Measurements from ENCODE around the gene EBP. TPM values are rescaled to one million over a fixed set of nuclear protein-coding genes. Genes with fewer than 3 reads are reported as not detected.
A peak's percentile ranks its signal among the peaks of the same experiment; 100 is the strongest.

The EBP gene
- total and polyA plus RNA-seq, 9 of the 15 experiments (the other 6 are each of a cell fraction or from before 2014, with no cell fraction given): 228 to 987 (median 274) TPM

DNA sequence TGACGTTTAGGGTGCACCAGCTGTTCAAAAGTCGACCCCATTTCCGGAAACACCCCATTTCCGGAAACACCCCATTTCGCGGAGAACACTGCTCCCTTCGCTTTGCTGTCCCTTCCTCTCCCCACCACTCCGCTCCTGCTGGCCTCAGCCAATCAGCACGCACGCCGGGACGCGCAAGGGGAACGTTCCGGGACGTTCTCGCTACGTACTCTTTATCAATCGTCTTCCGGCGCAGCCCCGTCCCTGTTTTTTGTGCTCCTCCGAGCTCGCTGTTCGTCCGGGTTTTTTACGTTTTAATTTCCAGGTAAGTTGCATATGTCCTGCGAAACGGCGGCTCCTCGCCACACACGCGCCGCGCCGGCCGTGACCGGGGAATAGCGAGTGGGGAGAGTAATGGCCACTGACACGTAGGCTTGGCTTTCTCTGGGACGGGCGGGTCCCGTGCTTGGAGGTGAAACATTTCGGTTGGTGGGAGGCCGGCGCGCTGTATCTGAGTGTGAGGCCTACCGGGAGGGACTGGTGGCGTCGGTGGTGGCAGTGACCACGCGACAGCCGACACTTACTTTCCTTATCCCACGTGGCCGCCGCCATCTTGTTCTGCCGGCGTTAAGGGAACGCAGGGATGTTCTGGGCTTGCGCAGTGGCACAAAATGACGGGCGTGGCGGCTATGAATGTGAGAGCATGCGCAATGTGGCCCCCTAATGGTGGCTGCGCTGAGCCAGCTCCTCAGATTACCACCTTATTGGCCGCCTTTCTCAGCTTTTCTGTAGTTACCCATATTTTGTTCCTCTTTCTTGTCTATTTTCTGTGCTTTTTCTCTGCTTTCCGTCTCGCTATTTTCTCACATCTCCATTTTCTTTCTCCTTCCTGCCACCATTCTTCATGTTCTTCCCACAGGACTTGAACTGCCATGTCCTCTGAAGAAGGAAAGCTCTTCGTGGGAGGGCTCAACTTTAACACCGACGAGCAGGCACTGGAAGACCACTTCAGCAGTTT is 53.0 kb downstream of the EBP start, which contains the start of gene RBM3 (continued):
- no peak for TF ChIP-seq PRMT5 (CRISPR knock-in tag; IDR thresholded peaks at IDR 0.05)
- no peak for TF ChIP-seq SMC3 (conservative IDR thresholded peaks at IDR 0.05; ENCODE audit: insufficient read depth, low read depth, low read length)
- peak; percentile 83 for TF ChIP-seq ZFX (CRISPR knock-in tag; IDR thresholded peaks at IDR 0.05)
- TF ChIP-seq NR1H2 (CRISPR knock-in tag; IDR thresholded peaks at IDR 0.05): no peak
- TF ChIP-seq, protein P1, sequence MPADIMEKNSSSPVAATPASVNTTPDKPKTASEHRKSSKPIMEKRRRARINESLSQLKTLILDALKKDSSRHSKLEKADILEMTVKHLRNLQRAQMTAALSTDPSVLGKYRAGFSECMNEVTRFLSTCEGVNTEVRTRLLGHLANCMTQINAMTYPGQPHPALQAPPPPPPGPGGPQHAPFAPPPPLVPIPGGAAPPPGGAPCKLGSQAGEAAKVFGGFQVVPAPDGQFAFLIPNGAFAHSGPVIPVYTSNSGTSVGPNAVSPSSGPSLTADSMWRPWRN (IDR thresholded peaks at IDR 0.05; ENCODE audit: low read depth): 0 out of 2 replicates have a peak, but pooled peaks have one; percentile 24
- TF ChIP-seq KDM2B (CRISPR knock-in tag; IDR thresholded peaks at IDR 0.05): no peak
- TF ChIP-seq HIVEP1 (CRISPR knock-in tag; IDR thresholded peaks at IDR 0.05): no peak
- TF ChIP-seq, protein P2, sequence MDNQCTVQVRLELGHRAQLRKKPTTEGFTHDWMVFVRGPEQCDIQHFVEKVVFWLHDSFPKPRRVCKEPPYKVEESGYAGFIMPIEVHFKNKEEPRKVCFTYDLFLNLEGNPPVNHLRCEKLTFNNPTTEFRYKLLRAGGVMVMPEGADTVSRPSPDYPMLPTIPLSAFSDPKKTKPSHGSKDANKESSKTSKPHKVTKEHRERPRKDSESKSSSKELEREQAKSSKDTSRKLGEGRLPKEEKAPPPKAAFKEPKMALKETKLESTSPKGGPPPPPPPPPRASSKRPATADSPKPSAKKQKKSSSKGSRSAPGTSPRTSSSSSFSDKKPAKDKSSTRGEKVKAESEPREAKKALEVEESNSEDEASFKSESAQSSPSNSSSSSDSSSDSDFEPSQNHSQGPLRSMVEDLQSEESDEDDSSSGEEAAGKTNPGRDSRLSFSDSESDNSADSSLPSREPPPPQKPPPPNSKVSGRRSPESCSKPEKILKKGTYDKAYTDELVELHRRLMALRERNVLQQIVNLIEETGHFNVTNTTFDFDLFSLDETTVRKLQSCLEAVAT (IDR thresholded peaks at IDR 0.05): peak; percentile 19 to 40; a peak in 1 of 4 replicates
- TF ChIP-seq CBX1 (IDR thresholded peaks at IDR 0.05; ENCODE audit: low read depth): no peak
- TF ChIP-seq ZNF785 (CRISPR knock-in tag; IDR thresholded peaks at IDR 0.05): no peak
- TF ChIP-seq, protein P3, sequence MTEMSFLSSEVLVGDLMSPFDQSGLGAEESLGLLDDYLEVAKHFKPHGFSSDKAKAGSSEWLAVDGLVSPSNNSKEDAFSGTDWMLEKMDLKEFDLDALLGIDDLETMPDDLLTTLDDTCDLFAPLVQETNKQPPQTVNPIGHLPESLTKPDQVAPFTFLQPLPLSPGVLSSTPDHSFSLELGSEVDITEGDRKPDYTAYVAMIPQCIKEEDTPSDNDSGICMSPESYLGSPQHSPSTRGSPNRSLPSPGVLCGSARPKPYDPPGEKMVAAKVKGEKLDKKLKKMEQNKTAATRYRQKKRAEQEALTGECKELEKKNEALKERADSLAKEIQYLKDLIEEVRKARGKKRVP (CRISPR knock-in tag; IDR thresholded peaks at IDR 0.05): no peak
- peak; percentile 61 for TF ChIP-seq TEAD4 (IDR thresholded peaks at IDR 0.05; ENCODE audit: low read length)
- no peak for TF ChIP-seq TEAD4 (CRISPR knock-in tag; IDR thresholded peaks at IDR 0.05; ENCODE audit: borderline replicate concordance)
- no peak for TF ChIP-seq ZNF707 (CRISPR knock-in tag; conservative IDR thresholded peaks at IDR 0.05)
- TF ChIP-seq, protein P4, sequence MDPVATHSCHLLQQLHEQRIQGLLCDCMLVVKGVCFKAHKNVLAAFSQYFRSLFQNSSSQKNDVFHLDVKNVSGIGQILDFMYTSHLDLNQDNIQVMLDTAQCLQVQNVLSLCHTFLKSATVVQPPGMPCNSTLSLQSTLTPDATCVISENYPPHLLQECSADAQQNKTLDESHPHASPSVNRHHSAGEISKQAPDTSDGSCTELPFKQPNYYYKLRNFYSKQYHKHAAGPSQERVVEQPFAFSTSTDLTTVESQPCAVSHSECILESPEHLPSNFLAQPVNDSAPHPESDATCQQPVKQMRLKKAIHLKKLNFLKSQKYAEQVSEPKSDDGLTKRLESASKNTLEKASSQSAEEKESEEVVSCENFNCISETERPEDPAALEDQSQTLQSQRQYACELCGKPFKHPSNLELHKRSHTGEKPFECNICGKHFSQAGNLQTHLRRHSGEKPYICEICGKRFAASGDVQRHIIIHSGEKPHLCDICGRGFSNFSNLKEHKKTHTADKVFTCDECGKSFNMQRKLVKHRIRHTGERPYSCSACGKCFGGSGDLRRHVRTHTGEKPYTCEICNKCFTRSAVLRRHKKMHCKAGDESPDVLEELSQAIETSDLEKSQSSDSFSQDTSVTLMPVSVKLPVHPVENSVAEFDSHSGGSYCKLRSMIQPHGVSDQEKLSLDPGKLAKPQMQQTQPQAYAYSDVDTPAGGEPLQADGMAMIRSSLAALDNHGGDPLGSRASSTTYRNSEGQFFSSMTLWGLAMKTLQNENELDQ (CRISPR knock-in tag; IDR thresholded peaks at IDR 0.05; ENCODE audit: borderline replicate concordance): no peak
- peak; percentile 78 for TF ChIP-seq POLR2AphosphoS5 (IDR thresholded peaks at IDR 0.05; ENCODE audit: control insufficient read depth, insufficient read depth, low read depth, low read length)
- TF ChIP-seq TAF15 (IDR thresholded peaks at IDR 0.05; ENCODE audit: low read depth, low read length): no peak
